GM20431 (cell line): ENCODE measurements around the gene YBX2.

ENCODE experiments used
- in situ Hi-C: fragments of 300-500 bp; cut with MseI, MboI; formaldehyde crosslinking; loops from one replicate; pipeline ENCODE4 v1.15.0; 2020; ENCODE audit warnings: low sequenced_read_pairs; ENCODE audit not compliant: unreplicated experiment

Gene YBX2

DNA sequence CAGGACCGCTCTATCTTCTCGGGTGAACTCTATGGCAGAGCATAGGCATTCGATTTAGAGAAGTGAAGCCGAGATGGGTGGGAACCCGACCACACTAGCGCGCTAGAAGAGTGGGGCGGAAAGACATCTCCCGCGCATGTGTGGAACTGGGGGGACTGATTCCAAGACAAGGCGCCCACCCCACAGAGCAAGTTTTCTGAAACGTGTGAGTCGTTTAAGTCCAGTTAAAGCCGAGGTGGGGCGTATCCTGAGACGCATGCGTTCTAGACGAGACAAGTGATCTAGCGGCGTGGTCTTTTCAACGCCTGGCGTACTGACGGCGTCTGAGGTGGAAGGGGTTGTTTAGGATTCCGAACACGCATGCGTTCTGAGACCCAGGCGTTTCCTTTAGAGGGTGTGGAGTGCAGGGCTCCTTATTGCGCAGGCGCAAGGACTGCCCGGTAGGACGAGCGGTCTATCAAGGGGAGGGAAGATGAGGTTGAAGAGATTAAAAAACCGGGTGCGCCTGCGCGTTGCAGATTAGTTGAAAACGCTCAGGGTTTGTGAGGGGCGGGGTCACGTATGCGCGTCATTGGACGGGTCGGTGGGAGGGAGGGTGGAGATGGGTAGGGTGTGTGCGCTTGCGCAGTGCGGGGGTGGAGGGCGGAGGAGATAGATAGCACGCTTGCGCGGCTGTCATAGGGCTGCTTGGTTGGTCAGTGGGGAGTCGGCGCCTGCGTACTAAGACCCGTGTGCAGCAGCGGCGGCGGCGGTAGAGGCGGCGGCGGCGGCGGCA, 12.7 kb upstream of the YBX2 start, which contains the start of gene EIF5A:
TSS of gene EIF5A (plus strand) at position 718 of the 775 bp plus-strand sequence. CDS start 2,008 bp downstream, outside the sequence.
- in situ Hi-C loops = no loop called here

DNA sequence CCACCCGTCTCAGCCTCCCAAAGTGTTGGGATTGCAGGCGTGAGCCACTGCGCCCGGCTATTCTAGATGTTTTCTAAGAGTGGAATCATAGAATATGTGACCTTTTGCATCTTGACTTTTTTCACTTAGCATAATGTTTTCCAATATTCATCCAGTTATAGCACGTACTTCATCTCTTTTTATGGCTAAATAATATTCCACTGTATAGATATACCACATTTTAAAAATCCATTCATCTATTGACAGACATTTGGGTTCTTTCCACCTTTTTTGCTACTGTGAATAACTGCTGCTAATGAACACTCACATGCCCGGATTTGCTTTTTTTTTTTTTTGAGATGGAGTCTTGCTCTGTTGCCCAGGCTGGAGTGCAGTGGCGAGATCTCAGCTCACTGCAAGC, 9.7 kb upstream of the YBX2 start:
- in situ Hi-C loops = no loop called here

DNA sequence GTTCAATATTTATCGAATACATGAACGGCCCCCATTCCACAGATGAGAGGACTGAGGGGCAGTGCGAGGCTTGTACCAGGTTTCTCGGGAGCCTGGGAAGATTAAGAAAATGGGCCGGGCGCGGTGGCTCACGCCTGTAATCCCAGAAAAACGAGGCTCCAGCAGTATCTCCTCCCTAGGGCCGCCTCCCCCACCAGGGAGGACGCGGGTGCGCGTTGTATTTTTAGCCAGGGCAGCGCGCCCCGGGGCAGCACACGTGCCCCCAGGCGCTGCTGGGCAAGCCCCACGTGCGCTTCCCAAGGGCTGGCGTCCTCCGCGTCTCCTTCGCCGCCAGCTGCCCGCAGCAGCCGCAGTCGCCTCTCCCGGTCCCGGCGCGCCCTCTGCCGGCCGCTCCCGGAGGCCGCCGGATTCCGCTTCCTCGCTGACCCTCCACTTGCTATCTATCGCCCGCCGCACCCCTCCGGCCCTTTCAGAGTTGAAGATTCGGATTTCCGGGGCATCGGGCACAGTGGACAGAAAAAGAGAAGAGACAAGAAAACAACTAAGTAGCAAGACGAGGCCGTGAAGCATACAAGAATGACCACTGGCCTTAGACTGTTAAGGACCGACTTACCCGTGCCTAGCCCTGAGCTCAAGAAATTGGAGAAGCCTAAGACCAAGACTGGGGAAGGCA, 1.9 kb upstream of the YBX2 start:
- in situ Hi-C loops = loop anchor here (25.0 kb wide), 1 partner anchor 234 kb away; no protein-coding TSS in a partner anchor

DNA sequence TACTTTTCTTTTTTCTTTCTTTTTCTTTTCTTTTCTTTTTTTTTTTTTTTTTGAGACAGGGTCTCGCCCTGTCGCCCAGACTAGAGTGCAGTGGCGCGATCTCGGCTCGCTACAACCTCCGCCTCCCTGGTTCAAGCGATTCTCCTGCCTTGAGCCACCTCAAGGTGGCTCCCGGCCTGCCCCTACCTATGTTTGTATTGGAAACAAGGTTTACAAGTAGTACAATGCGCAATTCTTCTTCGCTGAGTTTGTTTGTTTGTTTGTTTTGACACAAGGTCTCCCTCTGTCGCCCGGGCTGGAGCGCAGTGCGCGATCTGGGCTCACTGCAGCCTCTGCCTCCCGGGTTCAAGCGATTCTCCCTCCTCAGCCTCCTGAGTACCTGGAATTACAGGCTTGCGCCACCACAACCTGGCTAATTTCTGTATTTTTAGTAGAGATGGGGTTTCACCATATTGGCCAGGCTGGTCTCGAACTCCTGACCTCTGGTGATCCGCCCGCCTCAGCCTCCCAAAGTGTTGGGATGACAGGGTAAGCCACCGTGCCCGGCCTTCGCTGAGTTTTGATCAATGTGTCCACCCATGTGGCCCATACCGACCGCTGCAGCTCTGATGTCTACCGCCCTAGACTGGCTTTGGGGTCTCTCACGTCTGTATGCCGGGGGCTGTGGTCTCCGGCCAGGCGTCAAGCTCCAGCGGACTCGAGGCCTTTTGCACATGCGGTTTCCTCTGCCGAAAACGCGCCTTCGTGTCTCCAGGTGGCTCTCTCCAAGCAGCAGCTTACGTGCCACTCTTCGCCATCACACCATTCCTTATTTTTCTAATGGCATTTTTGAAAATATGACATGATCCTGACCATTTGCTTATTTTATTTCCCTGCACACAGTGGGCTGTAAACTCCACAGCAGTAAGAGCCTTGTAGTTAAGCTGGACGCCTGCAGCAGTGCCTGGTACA, 1.1 kb upstream of the YBX2 start:
- in situ Hi-C loops = loop anchor here (25.0 kb wide), 1 partner anchor 233 kb away; no protein-coding TSS in a partner anchor

DNA sequence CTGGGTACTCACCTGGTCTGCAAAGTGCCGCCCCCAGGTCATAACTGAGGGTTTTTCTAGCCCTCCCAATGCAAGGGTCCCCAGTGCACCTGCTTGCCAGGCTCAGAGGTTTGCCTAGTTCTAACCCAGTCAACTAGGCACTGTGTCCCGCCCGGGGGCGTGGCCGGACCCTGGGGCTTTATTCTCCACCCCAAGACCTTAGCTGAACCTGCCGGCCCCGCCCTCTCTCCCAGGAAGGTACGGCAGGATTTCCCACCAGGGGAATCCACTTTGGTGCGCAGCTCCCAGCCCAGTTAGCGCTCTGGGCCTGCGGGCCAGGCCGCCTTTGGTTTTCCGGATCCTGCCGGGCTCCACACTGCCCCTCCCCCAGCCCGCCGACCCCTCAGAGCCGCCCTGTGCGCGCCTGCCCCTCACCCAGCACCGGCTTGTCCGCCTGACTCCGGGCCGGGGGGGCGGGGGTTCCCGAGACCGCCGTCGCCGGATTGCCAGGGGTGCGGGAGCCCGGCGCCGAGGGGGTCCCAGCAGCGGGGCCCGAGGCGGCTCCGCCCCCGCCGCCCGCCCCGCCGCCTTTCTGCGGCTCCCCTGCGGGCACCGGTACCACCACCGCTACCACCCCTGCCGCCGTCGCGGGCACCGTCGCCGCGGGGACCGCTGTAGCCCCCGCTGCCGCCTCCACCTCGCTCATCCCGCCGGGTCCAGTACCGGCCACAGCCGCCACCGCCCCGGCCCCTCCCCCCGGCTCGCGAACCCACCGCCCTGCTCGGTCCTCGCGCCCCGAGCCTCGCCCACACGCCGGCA, 424 bp downstream of the YBX2 start:
- in situ Hi-C loops = loop anchor here (25.0 kb wide), 1 partner anchor 232 kb away; no protein-coding TSS in a partner anchor

DNA sequence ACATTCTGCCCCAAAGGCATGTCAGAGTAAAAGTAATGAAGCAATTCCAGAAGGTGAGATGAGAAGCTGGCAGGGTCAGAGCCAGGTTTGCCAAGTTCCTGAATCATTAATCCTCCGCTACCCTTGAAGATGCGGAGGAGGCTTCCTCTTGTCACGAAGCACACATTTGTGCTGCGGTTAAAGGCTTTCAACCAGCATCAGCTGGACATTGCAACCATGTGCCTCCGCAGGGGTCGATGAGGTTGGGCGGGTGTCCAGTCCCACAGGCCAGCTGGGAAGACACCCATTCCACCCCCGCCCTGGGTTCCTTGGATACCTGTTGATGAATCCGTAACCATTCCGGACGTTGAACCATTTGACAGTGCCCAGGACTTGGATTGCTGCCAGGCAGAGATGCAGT, 1.3 kb downstream of the YBX2 start:
- in situ Hi-C loops = loop anchor here (25.0 kb wide), 1 partner anchor 231 kb away; no protein-coding TSS in a partner anchor

DNA sequence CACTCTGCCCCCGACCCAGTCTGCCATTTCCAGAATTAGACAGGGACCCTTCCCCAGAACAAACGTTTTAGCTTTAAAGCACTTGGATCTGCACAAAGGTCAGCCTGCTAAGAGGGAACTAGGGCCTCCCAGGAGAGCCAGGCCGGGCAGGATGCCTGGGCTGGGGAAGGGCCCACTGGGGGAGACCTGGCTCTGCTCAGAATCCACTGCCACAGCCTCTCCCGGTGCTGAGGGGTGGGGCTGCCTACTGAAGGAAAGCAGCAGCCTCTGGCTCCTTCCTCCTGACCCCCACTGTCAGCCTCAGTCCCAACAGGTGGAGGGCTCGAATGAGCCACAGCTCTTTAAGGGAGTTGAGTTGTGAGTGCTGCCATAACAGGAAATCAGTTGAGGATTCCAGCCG, 1.7 kb downstream of the YBX2 start:
- in situ Hi-C loops = loop anchor here (25.0 kb wide), 1 partner anchor 230 kb away; no protein-coding TSS in a partner anchor

DNA sequence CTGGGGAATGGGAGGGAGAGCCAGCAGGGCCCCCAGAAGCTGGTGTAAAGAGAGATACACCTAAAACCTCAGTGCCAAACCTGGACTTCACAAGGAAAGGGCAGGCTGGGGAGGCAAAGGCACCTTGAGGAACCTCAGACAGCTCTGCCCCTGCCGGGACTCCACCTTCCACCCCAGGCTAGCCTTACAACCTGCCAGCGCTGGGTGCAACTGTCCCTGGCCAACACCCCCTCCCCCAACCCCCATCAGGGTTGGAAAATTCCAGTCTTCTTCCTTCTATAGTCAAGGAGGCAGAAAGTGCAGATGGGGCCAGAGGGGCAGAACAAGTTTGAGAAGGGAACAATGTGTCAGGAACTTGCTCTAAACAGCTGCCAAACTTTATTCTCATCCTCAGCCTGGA, 2.2 kb downstream of the YBX2 start:
- in situ Hi-C loops = loop anchor here (25.0 kb wide), 1 partner anchor 230 kb away; no protein-coding TSS in a partner anchor

DNA sequence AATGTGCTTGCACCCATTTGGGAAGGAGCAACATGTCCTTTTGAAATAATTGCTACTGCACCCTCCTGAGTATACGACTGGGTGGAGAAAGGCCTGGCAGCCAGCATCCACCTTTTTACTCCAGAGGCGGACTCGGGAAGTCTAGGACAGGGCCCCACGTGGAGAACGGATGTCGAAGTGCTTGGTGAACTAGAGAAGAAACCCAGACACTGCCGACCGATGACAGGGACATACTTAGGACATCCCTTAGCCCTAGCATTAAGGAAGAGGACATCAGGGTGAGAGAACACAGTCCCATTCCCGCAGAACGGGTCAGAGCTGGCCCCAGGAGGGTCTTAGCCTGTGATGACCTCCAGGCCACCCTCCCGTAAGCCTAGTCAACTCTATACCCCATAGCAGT, 3.8 kb downstream of the YBX2 start:
- in situ Hi-C loops = loop anchor here (25.0 kb wide), 1 partner anchor 228 kb away; no protein-coding TSS in a partner anchor

DNA sequence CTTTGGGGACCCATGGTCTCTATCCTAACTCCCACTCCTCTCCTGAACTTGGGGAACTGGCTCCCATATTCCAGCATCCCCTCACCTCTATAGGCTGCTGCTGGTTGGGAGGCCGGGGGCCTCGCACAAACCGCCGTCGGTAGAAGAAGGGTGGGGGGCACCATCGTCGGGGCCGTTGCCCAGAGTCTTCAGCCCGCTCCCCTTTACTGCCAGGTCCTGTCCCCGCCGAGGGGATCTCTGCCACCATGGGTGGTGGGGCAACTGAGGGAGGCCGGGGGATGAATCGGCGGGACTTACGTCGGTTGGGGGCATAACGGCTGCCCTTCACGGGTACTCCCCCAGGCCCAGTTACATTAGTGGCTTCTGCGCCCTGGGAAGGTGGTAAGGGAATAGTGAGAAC, 4.3 kb downstream of the YBX2 start:
- in situ Hi-C loops = loop anchor here (25.0 kb wide), 1 partner anchor 228 kb away; no protein-coding TSS in a partner anchor

DNA sequence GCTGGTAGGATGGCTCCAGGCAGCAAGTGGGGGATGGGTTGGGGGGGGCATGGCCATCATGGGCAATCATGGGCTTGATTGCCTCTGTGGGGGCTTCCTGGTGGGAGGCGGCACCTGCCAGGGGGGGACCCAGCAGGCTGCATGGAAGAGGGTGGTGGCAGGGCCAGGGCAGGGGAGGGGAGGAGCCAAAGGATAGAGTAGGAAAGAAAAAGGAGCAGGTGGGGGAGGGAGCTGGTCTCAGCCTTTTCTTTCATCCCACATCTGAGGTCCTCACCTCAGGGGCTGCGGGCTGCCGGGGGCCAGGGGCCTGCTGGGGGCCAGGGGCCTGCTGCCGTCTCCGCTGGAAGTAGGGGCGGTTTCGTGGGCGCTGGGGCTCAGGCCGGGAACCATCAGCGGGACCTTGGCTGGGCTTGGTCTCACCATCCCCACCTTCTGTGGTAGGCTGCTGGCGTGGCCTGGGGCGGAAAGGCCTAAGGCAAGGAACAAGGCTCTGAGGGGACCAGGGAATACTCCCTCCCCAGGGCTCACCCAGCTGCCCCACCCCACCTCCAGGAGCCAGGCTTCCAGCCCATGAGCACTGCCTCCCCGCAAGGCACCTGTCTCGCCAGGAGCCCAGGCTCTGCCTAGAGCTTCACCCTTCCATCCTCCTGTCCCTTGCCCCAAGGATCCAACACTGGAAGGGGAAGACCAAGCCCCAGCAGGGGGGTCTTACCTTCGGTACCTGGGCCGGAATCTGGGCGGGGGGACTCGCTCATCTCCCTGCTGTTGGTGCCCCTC, 5.0 kb downstream of the YBX2 start:
- in situ Hi-C loops = loop anchor here (25.0 kb wide), 1 partner anchor 227 kb away; no protein-coding TSS in a partner anchor

DNA sequence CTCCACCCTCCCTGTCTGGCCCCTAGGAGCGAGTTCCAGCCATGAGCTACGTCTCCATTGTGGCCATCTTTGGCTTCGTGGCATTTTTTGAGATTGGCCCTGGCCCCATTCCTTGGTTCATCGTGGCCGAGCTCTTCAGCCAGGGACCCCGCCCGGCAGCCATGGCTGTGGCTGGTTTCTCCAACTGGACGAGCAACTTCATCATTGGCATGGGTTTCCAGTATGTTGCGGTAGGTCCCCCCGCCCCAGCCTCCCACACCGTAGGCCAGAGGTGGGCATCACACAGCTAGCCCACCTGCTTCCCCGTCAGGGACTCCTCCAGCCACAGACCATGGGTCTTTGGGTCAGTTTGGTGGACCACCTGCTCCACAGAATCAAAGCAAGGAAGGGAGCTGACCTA, 8.8 kb downstream of the YBX2 start:
- in situ Hi-C loops = loop anchor here (25.0 kb wide), 1 partner anchor 223 kb away; no protein-coding TSS in a partner anchor

DNA sequence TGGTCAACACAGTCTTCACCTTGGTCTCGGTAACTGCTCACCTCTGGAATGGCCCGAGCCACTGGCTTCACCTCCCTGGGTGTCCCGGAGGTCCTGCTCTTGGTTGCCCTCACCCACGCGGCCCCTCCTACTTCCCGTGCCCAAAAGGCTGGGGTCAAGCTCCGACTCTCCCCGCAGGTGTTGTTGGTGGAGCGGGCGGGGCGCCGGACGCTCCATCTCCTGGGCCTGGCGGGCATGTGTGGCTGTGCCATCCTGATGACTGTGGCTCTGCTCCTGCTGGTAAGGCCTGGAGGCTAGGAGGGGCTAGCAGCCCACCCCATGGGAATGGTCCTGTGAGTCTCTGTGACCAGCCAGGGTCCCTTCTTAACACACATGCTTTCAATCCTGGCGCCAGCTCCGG, 9.5 kb downstream of the YBX2 start:
- in situ Hi-C loops = loop anchor here (25.0 kb wide), 1 partner anchor 223 kb away; no protein-coding TSS in a partner anchor

DNA sequence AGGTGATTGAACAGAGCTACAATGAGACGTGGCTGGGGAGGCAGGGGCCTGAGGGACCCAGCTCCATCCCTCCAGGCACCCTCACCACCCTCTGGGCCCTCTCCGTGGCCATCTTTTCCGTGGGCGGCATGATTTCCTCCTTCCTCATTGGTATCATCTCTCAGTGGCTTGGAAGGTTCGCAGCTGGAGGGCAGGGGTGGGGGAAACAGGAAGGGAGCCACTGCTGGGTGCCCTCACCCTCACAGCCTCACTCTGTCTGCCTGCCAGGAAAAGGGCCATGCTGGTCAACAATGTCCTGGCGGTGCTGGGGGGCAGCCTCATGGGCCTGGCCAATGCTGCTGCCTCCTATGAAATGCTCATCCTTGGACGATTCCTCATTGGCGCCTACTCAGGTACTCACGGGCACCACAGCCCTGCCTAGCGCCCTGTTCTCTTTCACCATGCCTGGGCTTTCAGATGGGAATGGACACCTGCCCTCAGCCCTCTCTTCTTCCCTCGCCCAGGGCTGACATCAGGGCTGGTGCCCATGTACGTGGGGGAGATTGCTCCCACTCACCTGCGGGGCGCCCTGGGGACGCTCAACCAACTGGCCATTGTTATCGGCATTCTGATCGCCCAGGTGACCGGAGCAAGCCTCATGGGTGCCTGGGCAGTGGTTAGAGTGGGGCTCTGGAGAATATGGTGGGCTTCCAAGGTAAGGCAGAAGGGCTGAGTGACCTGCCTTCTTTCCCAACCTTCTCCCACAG, 10.8 kb downstream of the YBX2 start:
- in situ Hi-C loops = loop anchor here (25.0 kb wide), 1 partner anchor 221 kb away; no protein-coding TSS in a partner anchor

DNA sequence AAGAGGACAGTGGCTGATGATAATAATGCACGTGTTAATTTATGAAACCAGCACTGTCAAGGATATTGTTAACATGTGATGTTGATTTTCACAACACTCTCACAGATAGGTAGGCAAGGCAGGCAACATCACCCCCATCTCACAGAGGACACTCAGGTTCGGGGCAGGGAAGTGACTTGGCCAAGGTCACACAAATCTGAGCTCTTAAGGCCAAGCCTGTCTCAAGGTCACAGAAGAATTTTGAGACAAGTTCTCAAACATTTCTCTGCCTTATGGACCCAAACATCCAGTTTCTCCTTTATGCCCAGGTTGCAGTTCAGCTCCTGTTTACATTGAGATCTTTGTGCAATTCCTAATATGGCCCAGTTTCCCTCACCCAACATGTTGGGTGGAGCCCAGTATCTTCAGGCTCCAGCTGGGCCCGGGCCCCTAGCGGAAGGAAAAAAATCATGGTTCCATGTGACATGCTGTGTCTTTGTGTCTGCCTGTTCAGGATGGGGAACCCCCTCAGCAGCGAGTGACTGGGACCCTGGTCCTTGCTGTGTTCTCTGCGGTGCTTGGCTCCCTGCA, 11.6 kb downstream of the YBX2 start:
- in situ Hi-C loops = loop anchor here (25.0 kb wide), 1 partner anchor 221 kb away; no protein-coding TSS in a partner anchor

DNA sequence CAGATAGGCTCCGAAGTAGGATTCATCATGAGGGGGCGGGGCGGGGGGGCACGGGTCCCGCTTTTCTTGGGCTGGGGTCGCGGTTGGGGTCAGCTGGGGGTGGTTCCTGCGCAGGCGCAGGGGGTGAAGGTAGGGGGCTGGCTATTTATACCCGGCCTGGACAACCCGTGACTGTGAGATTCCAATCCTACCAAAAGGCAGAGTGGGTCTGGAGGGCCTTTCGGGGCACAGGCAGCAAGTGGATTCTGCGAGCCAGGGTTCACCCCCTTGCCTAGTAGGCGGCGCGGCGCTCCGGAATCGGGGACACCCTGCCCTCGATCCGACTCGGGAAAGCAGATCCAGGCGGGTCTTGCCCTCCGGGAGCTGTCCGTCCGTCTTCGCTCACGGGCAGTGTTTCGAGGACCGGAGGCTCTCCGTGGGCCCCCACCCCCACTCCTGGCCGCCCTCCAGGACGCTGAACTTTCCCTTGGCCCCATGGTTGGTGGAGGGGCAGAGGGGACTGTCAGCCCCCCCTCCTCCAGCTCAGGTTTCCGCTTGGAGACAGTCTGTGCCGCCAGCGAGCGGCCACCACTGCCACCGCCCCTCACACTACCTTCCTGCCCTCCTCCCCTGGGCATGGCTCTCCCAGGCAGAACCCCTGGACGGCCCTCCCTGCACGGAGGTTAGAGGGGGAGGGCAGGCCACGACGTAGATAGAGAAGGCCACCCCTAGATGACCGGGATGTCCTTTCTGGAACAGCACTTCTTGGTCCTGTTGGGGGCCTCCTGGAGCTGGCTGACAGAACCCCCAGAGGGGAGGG, 12.3 kb downstream of the YBX2 start:
- in situ Hi-C loops = loop anchor here (25.0 kb wide), 1 partner anchor 220 kb away; no protein-coding TSS in a partner anchor
